Activated T-helper 1 cell treated with anti-CD3 and anti-CD28 coated beads, Interleukin-2, amount 50 U/mL, for 16 hours (primary cell): ENCODE measurements around the gene ELAVL2.

ENCODE experiments used
- DNase-seq, 2 donors: peaks; one replicate each; pipeline ENCODE4 v3.0.0-alpha.2; 2020; ENCODE audit warnings: low read depth in 1 of 2, low spot score in 1 of 2

The ELAVL2 gene

DNA sequence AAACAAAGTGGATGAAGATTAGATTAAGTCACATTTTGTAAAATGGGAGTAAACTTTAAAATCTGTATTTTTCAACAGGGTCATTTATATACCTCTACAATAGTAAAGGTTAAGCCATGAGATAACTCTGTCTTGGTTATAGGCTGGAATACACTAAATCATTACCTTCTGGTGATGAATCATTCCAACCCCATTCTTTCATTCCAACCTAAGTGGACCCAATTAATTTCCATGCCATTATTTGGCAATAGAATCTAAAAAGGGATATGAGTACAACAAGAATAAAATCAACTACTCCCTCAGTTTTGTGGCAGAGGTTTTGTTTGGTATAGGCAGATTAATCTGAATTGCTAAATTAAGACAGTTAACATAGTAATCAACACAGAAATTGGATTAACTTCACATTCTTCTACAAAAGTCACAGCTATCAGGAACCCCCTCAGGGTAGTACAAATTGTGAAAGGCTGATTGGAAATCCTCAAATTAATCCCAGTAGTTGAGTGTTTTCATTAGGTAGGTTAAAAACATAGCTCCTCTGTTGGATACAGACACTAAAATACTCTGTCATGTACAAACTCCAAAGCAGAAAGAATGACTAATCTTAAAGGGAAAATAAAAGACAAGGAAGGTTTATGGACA is 54.2 kb downstream of the ELAVL2 start:
- no peak for DNase-seq

DNA sequence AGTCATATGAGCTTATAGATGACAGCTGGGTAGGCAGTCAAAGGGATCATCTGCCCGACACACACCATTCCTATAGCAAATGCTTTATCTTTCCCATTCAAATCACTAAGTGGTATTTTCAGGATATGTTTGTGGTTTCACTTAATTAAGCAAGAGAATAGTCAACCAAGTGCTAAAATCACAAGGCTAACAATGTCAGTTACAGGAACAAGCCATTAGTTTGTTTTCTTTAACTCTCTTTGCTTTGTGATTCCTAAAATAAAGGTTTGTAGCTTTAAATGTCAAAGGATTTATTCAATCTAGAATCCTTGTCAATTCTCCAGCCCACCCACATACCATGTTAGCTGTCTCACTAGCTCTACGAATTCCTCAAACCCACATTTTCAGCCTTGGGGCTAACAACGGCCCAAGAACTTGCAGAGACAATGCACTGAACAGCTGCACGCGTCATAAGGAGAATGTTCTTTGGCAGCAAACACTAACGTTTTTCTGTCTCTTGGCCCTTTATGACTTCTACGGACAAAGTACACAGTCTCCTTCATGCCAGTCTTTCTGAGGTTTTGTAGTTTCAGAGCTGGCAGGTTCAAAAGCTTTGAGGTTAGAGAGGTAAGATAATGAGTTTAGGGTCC is 56.6 kb downstream of the ELAVL2 start:
- DNase-seq: no peak

GRCh38 chr9:23768861-23769260 is 57.2 kb downstream of the ELAVL2 start:
- no peak for DNase-seq

GRCh38 chr9:23766613-23767012 is 59.4 kb downstream of the ELAVL2 start:
- DNase-seq: no peak

DNA sequence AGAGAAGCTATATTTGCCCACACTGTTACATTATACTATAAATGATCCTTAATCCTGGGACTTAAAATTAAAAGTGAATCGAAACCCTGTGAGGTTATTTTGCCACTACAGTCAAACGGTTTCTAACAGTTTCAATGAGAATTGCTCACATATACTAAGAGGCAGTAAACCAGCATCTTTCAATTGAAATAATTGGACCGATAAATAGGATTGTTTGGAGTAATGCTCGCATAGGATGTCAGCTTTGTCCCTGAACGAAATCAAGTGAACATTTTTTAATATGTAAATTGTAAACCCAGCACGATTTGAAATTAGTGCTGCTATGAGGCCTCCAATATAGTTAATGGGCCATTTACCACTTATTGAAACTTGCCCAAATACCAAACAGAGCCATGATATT is 60.5 kb downstream of the ELAVL2 start:
- no peak for DNase-seq

GRCh38 chr9:23764219-23764618 is 61.8 kb downstream of the ELAVL2 start:
- no peak for DNase-seq

- DNase-seq: no peak
Measured at GRCh38 chr9:23754551-23754950, 71.5 kb downstream of the ELAVL2 start.

DNA sequence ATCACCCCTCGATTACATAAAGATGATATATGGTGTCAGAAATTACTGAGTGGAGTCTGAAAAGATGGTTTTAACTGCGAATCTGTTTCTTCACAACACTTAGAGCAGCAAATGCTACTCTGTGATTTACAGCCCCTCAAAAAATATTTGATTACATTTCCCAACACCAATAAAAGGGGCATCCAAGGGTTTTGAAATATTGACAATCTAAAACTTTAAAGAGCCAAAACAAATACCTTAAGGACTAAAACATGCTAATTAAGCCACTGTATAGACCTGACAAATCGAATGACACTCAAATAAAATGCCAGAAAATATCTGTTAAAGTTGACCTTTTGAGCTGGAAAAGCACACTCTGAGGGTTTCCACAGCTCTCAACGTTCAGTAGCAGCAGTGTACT is 73.2 kb downstream of the ELAVL2 start:
- DNase-seq: no peak

GRCh38 chr9:23751633-23752032 is 74.4 kb downstream of the ELAVL2 start:
- no peak for DNase-seq

DNA sequence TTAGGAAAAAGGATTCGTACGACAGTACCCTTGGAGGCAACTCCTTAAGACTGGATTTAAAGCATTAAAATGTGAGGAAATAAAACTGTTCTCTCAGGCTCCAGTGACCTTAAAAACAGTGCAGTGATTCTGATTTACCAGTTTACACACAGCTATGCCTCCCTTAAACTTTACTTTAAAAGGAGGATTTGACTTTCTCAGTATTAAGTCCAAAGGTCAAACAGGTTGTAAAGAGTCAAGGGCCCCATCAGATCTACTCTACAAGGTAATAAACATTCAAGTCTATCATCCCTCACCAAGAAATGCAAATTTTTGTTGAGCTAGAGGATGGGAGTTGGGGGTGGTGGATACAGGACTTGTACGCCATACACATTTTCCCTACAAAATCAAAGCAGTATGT is 75.2 kb downstream of the ELAVL2 start:
- no peak for DNase-seq

DNA sequence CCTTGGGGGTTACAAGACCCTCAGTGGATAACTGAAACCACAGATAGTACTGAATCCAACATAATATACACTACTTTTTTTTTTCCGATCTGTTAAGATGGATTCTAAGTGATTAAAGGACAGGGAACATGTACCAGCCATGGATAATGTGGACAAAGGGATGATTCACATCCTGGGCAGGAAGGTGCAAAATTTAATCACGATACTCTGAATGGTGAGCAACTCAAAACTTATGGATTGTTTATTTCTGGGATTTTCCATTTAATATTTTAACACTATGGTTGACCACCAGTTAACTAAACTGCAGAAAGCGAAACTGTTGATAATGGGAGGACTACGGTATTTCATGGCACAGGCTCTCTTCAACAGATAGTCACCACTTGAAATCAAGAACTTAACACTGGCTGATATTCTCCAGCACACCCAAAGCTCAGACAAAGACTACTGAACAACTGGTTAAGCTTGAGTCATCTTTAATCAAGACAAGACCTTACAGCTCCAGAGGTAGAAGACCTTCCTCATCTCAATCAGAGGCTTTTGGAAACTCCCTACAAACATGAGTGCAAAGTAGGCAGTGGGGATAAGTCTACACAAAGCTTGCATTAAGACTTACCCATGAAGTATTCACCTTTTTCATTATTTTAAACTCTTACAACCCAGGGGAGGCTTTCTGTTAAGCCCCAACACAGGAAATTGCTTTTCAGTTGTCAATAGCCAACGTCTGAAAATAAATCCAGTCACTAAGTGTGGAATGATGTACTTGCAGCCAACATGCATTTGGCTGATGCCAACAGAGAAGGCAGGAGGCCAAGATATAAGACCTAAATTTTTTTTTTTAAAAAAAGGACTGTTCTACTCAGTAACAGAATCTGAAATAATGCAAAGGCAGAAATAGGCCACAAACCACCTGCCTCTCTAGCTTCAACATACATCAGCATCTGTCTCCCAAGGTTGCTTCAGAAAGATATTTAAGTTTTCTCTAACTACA is 78.7 kb downstream of the ELAVL2 start:
- no peak for DNase-seq

GRCh38 chr9:23746317-23746716 is 79.7 kb downstream of the ELAVL2 start:
- DNase-seq: no peak

- no peak for DNase-seq
Measured at GRCh38 chr9:23743036-23743435, 83.0 kb downstream of the ELAVL2 start.

DNA sequence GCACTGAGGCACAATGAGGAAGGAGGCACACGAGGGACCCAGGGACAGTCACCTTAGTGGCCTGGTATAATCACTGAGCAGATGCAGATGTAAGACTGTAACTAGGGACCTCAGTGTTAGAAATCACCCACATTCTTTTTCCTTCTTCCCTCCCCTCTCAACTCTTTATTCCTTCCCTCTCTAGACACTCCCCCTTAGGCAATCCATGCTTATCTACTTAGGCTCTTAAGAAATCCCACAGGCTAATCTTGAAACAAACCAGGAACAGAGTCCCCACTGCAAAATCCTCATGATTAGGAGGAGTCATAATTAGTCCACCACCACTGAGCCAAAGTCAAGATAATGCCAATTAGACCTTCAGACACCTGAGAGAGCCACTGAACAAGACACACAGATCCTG is 84.7 kb downstream of the ELAVL2 start:
- no peak for DNase-seq

DNA sequence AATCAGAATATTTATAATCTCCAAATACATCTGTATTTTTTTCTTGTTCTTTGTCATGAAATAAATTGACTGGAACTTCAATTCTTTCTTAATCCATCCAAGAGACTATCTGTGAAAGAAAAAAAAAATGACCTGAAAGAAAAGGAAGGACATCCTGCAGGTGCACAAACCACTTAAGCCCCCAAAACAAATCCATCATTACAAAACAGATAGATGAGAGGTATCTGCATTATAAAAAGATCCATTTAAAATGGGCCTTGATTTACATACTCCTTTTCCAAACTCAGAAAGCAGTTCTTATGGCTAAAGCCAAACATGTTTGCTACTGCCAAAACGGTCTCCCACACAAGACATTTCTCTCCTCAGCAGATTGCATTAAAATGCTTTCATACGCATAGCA is 85.5 kb downstream of the ELAVL2 start:
- DNase-seq: no peak

- no peak for DNase-seq
Measured at GRCh38 chr9:23739753-23740152, 86.3 kb downstream of the ELAVL2 start.

- no peak for DNase-seq
Measured at GRCh38 chr9:23736293-23736692, 89.7 kb downstream of the ELAVL2 start.

GRCh38 chr9:23733495-23734078 is 92.5 kb downstream of the ELAVL2 start:
- no peak for DNase-seq

DNA sequence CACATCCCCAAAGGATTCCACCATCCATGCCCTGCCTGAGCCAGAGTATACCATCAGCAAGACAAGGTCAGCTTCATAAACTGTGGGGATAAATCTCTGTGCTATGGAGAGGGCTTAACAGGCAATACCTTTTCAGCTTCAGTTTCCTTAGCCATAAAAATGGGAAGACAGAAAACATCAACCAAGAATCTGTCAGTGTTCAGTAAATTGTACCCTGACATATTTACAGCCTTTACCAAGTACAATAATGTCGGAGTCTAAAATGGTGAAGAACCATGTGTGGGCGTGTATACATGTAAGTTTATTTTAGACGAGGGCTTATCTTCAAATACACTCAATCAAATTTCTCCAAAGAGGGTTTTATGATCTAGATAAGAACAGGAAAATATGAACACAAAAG is 94.7 kb downstream of the ELAVL2 start:
- DNase-seq: no peak

GRCh38 chr9:23730364-23730763 is 95.7 kb downstream of the ELAVL2 start:
- DNase-seq: no peak

DNA sequence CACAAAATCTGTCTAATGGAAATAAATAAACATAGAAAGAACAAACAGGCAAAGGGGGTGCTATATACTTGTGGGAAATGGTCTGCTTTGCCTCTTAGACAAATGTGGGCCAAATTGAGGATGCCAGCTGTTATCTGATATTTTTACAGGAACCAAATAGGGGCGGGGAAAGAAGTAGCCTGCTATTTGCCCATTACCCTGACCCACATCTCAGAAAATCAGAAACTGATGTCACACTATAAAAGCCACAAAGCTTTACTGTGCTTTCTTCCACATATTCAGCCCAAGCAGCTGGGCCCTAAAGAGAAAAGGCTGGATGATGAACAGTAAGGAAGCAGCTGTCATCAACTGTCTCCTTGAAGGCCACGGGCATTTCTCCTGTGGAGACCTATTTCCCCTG is 97.3 kb downstream of the ELAVL2 start:
- DNase-seq: no peak
